HG02885 (cell line): ENCODE data around the gene ARHGAP19.

Source experiments
- ATAC-seq: cut with Tn5 transposase; IDR thresholded peaks from one replicate; pipeline ENCODE4 v1.9.1; 2021; ENCODE audit warnings: mild to moderate bottlenecking; ENCODE audit not compliant: unreplicated experiment, poor library complexity

ARHGAP19 gene

GRCh38 chr10:97175586-97175985 lies 116.9 kb downstream of the ARHGAP19 start:
- no peak for ATAC-seq

- no peak for ATAC-seq
Measured at GRCh38 chr10:97174941-97175340, 117.5 kb downstream of the ARHGAP19 start.

- ATAC-seq = no peak
Measured at GRCh38 chr10:97174276-97174775, 118.1 kb downstream of the ARHGAP19 start.

GRCh38 chr10:97173036-97173435 lies 119.4 kb downstream of the ARHGAP19 start:
- ATAC-seq = no peak
